PC-9 (cell line): ENCODE data around the gene ZDHHC11. TPM values are rescaled to one million over a fixed set of nuclear protein-coding genes. Genes with fewer than 3 reads are reported as not detected.
"Not testable (repeated sequence)": the region's sequence is repeated elsewhere in the genome, so short reads cannot be mapped to it uniquely, and the experiment has no call there.

Source experiments
- BruUV-seq: library from RNA; stranded (reverse); fragments of 400-500 nt; replicated peaks from 2 replicates; lab custom pipeline; 2021; lab: Mats Ljungman, UMichigan
- CTCF ChIA-PET: fragments of 300-600 bp; sonication (Branson Sonifier 250); formaldehyde crosslinking; loops from one replicate; lab custom pipeline; 2022; ENCODE audit warnings: antibody characterized with exemption; lab: Charles Lee
- POLR2A ChIA-PET: fragments of 300-600 bp; sonication (Branson Sonifier 250); formaldehyde crosslinking; loops from one replicate; lab custom pipeline; 2022; ENCODE audit warnings: antibody characterized with exemption; ENCODE audit not compliant: unreplicated experiment; lab: Charles Lee
- DNase-seq, 2 experiments: peaks; one replicate each; pipeline versions ENCODE4 v3.0.0 to v3.0.0-alpha.2; 2015 to 2022; ENCODE audit warnings: mixed read lengths in 1 of 2
- H2AFZ ChIP-seq: fragments of 200-600 bp; sonication (generic); 2 replicates; pipeline ENCODE4 v1.8.1; 2017; ENCODE audit warnings: antibody characterized with exemption
- H3F3A ChIP-seq: fragments of 200-600 bp; sonication (generic); 2 replicates; pipeline ENCODE4 v1.8.1; 2017; ENCODE audit warnings: antibody characterized with exemption, mild to moderate bottlenecking, low read depth; ENCODE audit not compliant: insufficient read depth
- H3K27ac ChIP-seq: fragments of 200-600 bp; sonication (generic); 2 replicates; pipeline ENCODE4 v1.6.1; 2016; ENCODE audit warnings: mixed run types
- H3K27me3 ChIP-seq: fragments of 200-600 bp; sonication (generic); 2 replicates; pipeline ENCODE4 v1.6.1; 2016; ENCODE audit warnings: low read depth, mixed run types; ENCODE audit not compliant: insufficient read depth
- H3K36me3 ChIP-seq: fragments of 200-600 bp; sonication (generic); 2 replicates; pipeline ENCODE4 v1.6.1; 2016; ENCODE audit warnings: low read depth, mixed run types
- H3K4me1 ChIP-seq: fragments of 200-600 bp; sonication (generic); replicated peaks from 2 replicates; pipeline ENCODE4 v1.6.1; 2016; ENCODE audit warnings: mixed run types; ENCODE audit not compliant: insufficient read depth
- H3K4me2 ChIP-seq: fragments of 200-600 bp; sonication (generic); 2 replicates; pipeline ENCODE4 v1.6.1; 2017; ENCODE audit warnings: mixed run types
- H3K4me3 ChIP-seq: fragments of 200-600 bp; sonication (generic); 2 replicates; pipeline ENCODE4 v1.6.1; 2016; ENCODE audit warnings: mixed run types
- H3K79me2 ChIP-seq: fragments of 200-600 bp; sonication (generic); 2 replicates; pipeline ENCODE4 v1.6.1; 2017; ENCODE audit warnings: low read depth, mixed run types
- H3K9me2 ChIP-seq: fragments of 200-600 bp; sonication (generic); 2 replicates; pipeline ENCODE4 v1.8.1; 2017; ENCODE audit warnings: mild to moderate bottlenecking; ENCODE audit not compliant: insufficient read depth
- H3K9me3 ChIP-seq: fragments of 200-600 bp; sonication (generic); 2 replicates; pipeline ENCODE4 v1.8.1; 2016; ENCODE audit warnings: low read depth; ENCODE audit not compliant: insufficient read depth
- H4K20me1 ChIP-seq: fragments of 200-600 bp; sonication (generic); 2 replicates; pipeline ENCODE4 v1.8.1; 2017; ENCODE audit not compliant: insufficient read depth
- EZH2 ChIP-seq: fragments of 200-600 bp; sonication (generic); IDR thresholded peaks from 2 replicates; pipeline ENCODE4 v1.8.0; 2017; ENCODE audit warnings: antibody characterized with exemption, low read depth
- intact Hi-C: fragments of 100-400 bp; cut with micrococcal nuclease; formaldehyde crosslinking; loops from one replicate; pipeline ENCODE4 v1.10.0; 2022; ENCODE audit not compliant: unreplicated experiment
- total RNA-seq: library from RNA; stranded (reverse); gene quantifications from 2 replicates; pipeline ENCODE4 v1.2.3, GENCODE V29; 2021
- TF ChIP-seq, protein P1 (sequence below): fragments of 200-600 bp; sonication (generic); conservative IDR thresholded peaks from 2 replicates; pipeline ENCODE4 v1.6.1; 2017; ENCODE audit warnings: mixed run types, antibody characterized with exemption, mild to moderate bottlenecking, moderate library complexity

The ZDHHC11 gene
- total RNA-seq, 1 experiment from 2014 or later, result 13.1 TPM

DNA sequence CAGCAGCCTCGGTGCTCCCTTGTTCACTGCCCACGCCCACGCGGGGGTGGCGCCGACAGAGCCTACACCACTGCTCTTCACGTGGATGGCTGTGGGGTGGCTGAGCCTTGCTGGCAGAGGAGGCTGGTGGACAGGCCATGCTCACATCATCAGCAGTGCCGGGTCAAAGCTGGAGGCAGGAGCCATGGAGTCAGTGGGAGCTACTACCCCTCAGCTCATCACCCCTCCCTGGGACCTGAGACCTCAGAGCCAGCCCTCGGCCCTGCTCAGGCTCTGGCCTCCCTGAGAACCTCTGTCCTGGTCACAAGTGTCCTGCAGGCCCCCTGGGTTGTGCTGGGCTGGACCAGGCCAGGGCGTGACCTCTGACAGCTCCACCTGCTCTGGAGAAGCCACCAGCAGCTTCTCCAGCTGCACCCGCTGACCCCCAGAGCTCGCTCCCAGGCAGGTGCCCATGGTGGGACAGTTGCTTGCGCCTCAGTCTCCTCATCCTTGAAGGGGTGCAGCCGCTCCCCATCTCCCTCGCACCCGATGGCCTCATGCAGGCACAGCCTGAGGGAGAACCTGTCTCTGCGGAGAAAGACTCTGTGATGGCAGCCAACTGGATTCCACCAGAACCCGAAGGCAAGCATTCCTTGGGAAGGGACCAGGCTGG, 75.8 kb downstream of the ZDHHC11 start:
- H3K4me3 ChIP-seq, H3K36me3 ChIP-seq, H3K79me2 ChIP-seq, DNase-seq, H3K4me1 ChIP-seq, intact Hi-C loops, H3K4me2 ChIP-seq, H3K9me2 ChIP-seq, H4K20me1 ChIP-seq, BruUV-seq, H3K9me3 ChIP-seq, H3K27ac ChIP-seq, CTCF ChIA-PET, H3F3A ChIP-seq, H2AFZ ChIP-seq: not testable (repeated sequence)
- peaks cover 70% of the 10 kb centered on the region for H3K27me3 ChIP-seq
- POLR2A ChIA-PET, result interaction anchor here (0.7 kb wide), 1 partner anchor 74 kb away, joined by 3 read pairs; no protein-coding TSS in a partner anchor

DNA sequence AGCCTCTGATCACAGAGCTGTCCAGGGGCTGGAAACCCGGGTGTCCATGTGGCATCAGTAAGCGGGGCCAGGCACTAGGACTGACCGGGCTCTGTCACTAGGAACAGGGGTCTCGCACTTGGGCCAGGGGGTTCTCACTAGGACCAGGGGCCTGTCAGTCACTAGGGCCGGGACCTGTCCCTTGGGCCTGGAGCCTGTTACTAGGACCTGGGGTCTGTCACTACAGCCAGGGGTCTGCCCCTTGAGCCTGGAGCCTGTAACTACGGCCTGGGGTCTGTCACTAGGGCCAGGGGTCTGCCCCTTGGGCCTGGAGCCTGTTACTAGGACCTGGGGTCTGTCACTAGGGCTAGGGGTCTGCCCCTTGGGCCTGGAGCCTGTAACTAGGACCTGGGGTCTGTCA, 76.5 kb downstream of the ZDHHC11 start:
- H3K4me3 ChIP-seq, H3K27ac ChIP-seq, H3K9me3 ChIP-seq, DNase-seq, H2AFZ ChIP-seq, H3F3A ChIP-seq, H3K9me2 ChIP-seq, BruUV-seq, H3K36me3 ChIP-seq, H3K4me1 ChIP-seq, H3K4me2 ChIP-seq, intact Hi-C loops, CTCF ChIA-PET, H4K20me1 ChIP-seq, H3K79me2 ChIP-seq, POLR2A ChIA-PET: not testable (repeated sequence)
- H3K27me3 ChIP-seq, result peaks cover 75% of the 10 kb centered on the region

DNA sequence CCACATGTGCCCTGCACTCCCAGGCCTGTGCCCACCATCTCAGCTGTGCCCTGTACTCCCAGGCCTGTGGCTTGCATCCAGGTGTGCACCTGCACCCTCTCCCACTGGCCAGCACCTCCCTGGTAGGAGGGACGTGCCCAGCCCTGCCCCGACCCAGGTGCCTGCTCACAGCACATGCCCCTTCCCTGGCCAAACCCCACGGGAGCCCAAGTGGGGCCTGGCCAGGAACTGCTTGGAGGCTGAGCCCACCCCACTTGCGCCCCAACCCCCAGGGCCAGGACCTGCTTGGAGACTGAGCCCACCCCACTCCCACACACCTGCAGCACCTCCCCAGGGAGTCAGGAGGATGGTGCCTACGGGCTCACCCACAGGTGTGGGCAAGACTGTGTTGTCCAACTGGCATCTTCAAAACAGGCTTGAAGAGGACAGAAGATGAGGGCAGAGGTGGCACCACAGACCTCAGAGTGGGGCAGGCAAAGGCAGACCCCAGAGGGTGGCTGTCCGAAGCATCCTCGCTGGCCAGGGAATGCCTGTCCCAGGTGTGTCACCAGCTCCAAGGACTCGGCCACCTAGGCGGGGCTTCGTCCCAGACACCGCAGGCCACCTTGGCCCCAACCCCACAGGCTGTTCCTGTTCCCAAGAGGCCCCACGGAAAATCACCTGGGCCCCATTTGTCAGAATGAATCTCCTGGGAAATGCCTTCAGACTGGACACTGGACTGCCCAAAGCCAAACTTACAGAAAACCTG, 77.1 kb downstream of the ZDHHC11 start:
- CTCF ChIA-PET, result no interaction called here
- intact Hi-C loops, result no loop called here
- POLR2A ChIA-PET, result no interaction called here
- no TSS peak for BruUV-seq
- DNase-seq, result no peak
- Histone ChIP-seq H2AFZ (no peak overlapping the region), H4K20me1 (no peaks in the 10 kb centered on the region; the same call in 1 of the 2 replicates), H3K79me2 (no peaks in the 10 kb centered on the region), H3K27ac (no peak overlapping the region), H3K9me2 (no peaks in the 10 kb centered on the region), H3K27me3 (peaks cover 71% of the 10 kb centered on the region), H3F3A (no peaks in the 10 kb centered on the region), H3K4me2 (no peak overlapping the region), H3K4me3 (no peak overlapping the region), H3K9me3 (no peaks in the 10 kb centered on the region), H3K4me1 (no peaks in the 10 kb centered on the region), H3K36me3 (no peaks in the 10 kb centered on the region)
- TF ChIP-seq EZH2, result no peak
- TF ChIP-seq, protein P1, sequence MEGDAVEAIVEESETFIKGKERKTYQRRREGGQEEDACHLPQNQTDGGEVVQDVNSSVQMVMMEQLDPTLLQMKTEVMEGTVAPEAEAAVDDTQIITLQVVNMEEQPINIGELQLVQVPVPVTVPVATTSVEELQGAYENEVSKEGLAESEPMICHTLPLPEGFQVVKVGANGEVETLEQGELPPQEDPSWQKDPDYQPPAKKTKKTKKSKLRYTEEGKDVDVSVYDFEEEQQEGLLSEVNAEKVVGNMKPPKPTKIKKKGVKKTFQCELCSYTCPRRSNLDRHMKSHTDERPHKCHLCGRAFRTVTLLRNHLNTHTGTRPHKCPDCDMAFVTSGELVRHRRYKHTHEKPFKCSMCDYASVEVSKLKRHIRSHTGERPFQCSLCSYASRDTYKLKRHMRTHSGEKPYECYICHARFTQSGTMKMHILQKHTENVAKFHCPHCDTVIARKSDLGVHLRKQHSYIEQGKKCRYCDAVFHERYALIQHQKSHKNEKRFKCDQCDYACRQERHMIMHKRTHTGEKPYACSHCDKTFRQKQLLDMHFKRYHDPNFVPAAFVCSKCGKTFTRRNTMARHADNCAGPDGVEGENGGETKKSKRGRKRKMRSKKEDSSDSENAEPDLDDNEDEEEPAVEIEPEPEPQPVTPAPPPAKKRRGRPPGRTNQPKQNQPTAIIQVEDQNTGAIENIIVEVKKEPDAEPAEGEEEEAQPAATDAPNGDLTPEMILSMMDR, result no peak

DNA sequence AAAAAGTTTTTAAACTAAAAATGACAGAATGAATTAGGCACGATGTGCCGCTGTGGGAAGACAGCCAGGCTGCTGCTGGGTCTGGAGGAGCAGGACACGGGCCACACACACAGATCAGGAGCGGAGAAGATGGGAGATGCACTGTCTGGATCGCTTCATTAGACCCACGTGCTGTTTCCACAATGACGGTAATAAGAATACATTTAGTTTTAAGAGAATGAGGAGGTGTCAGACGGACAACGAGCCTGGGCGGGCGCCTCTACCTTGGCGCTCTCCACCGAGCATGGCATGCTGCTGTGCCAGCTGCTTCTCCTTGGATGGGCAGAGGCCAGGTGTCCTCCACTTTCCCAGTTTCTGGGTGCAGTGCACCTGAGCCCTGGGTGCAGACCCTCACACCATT, 77.9 kb downstream of the ZDHHC11 start:
- H3K79me2 ChIP-seq, H3F3A ChIP-seq, intact Hi-C loops, H3K4me3 ChIP-seq, H3K4me2 ChIP-seq, H2AFZ ChIP-seq, H3K4me1 ChIP-seq, DNase-seq, H3K9me2 ChIP-seq, H3K27ac ChIP-seq, H4K20me1 ChIP-seq, CTCF ChIA-PET, POLR2A ChIA-PET, H3K9me3 ChIP-seq, H3K36me3 ChIP-seq, BruUV-seq: not testable (repeated sequence)
- peaks cover 64% of the 10 kb centered on the region for H3K27me3 ChIP-seq

DNA sequence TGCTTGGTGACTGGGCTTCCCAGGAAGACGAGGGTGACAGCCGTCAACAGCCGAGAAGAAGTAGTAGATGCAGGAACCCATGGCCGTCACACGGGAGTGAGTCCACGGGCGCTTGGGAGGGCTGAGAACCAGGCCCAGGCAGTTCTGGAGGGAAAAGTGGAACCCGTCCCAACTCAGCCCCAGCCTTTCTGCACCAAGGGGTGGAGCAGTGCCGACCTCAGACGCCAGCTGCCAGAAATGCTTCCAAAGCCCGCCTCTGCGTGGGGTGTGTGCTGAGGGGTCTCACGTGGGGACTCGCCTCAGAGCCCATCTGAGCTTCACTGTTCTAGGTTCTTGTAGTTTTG, 78.3 kb downstream of the ZDHHC11 start:
- intact Hi-C loops, H3K79me2 ChIP-seq, H3K4me1 ChIP-seq, CTCF ChIA-PET, H4K20me1 ChIP-seq, H3K9me2 ChIP-seq, H3K27ac ChIP-seq, H3K36me3 ChIP-seq, H2AFZ ChIP-seq, DNase-seq, H3K4me3 ChIP-seq, H3F3A ChIP-seq, POLR2A ChIA-PET, H3K4me2 ChIP-seq, BruUV-seq, H3K9me3 ChIP-seq: not testable (repeated sequence)
- peaks cover 60% of the 10 kb centered on the region for H3K27me3 ChIP-seq

DNA sequence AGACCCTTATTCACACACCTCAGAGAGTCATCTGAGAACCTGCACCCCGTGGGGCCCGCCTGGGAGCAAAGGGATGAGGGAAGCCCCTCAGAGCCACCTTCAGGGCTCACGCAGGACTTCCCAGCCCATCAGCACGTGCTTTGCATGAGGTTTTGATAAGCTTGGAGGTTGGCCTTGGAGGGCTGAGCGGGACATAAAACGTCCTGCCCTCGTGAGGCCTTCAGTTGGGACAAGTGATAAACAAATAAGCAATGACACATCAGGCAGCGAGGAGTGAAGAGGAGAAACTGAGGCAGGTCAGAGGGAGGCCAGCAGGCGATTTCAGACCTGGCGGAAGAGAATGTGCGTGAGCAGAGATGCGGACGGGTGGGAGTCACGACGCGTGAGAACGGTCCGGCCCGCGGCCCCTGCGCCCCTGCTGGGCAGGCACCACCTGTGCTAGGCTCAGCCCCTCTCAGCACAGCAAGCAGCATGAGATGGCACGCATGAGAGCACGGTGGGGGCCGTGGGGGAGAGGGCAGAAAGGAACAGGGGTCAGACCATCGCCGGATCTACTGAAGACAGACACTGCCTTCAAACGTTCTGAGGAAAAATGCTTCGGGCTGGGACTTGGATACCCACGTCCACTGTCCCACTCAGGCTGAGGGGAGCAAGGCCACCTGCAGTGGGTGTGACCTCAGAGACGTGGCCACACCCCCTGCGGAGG, 78.8 kb downstream of the ZDHHC11 start:
- POLR2A ChIA-PET, H3K36me3 ChIP-seq, CTCF ChIA-PET, H3K9me3 ChIP-seq, H2AFZ ChIP-seq, H3K27ac ChIP-seq, H3K79me2 ChIP-seq, BruUV-seq, H3K4me1 ChIP-seq, H4K20me1 ChIP-seq, H3K4me3 ChIP-seq, H3K4me2 ChIP-seq, H3F3A ChIP-seq, H3K9me2 ChIP-seq, intact Hi-C loops, DNase-seq: not testable (repeated sequence)
- H3K27me3 ChIP-seq, result peaks cover 58% of the 10 kb centered on the region
